GM20000 (cell line): Measurements from ENCODE around the gene ZNF362.

Experiments
- DNase-seq: peaks from one replicate; pipeline ENCODE4 v3.0.0; 2012; ENCODE audit warnings: low spot score
- TF ChIP-seq, protein P1 (sequence below): IDR thresholded peaks from 2 replicates; pipeline ENCODE4 v1.5.1; 2012; ENCODE audit warnings: mild to moderate bottlenecking, control low read depth; ENCODE audit errors: extremely low read depth, missing control alignments

The ZNF362 gene

DNA sequence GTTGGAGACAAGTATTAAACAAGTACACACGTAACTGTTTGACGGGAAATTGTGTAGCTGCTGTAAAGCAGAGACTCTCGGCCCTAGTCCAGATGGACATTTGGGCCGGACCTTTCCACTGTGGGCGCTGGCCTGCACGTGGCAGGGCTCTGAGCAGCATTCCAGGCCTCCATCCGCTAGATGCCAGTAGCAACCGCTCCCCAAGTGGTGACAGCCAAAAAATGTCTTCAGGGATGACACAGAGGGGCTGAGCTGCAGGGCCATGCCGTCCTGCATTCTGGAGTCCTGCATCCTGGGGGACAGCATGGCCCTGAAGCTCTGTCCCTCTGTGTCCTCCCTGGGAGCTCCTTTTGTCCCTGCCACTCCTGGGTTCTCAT lies 39.8 kb downstream of the ZNF362 start:
- TF ChIP-seq, protein P1, sequence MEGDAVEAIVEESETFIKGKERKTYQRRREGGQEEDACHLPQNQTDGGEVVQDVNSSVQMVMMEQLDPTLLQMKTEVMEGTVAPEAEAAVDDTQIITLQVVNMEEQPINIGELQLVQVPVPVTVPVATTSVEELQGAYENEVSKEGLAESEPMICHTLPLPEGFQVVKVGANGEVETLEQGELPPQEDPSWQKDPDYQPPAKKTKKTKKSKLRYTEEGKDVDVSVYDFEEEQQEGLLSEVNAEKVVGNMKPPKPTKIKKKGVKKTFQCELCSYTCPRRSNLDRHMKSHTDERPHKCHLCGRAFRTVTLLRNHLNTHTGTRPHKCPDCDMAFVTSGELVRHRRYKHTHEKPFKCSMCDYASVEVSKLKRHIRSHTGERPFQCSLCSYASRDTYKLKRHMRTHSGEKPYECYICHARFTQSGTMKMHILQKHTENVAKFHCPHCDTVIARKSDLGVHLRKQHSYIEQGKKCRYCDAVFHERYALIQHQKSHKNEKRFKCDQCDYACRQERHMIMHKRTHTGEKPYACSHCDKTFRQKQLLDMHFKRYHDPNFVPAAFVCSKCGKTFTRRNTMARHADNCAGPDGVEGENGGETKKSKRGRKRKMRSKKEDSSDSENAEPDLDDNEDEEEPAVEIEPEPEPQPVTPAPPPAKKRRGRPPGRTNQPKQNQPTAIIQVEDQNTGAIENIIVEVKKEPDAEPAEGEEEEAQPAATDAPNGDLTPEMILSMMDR: no peak
- no peak for DNase-seq

DNA sequence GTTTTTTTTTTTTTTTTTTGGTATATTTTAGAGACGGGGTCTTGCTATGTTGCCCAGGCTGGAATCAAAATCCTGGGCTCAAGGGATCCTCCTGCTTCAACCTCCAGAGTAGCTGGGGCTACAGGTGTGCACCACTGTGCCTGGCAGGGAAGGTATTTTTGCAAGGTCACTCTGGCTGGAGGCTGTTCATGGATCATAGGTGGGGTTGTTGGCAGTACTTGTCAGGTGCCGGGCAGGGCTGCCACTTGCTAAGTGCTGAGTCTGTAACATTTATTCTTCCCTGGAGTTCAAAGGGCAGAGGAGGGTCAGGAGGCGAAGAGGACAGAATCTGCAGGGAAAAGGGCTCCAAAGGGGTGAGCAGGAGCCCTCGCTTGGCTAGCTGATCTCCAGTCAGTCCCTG lies 40.5 kb downstream of the ZNF362 start:
- no peak for DNase-seq
- TF ChIP-seq, protein P1: no peak

DNA sequence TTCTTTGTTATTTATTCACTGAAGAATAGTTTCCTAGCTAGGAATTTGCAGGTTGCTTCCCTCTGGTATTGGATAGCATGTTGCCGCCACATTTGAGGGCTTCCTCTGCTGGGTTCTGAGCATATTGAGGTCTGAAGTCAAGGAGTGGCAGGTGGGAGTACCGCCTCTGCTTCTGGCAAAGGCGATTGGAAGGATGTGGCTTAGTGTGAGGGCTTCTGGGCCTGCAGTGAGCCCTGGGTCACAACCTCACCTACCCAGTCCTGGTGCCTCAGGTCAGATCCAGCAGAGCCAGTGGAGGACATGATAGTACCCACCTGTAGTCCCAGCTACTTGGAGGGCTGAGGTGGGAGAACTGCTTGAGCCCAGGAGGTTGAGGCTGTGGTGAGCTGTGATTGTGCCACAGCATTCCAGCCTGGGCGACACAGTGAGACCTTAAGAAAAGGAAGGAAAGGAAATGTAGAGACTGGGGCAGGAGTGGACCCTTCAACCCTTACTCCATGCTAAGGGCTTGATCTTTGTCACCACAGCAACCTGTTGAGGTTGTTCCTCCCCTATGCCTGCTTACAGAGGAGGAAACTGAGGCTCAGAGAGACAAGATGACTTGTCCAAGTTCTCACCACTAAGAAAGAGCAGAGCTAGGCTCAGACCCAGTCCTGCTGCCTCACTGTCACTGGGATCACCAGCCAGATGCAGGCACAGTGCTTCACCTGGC lies 41.8 kb downstream of the ZNF362 start:
- TF ChIP-seq, protein P1: no peak
- DNase-seq: no peak

DNA sequence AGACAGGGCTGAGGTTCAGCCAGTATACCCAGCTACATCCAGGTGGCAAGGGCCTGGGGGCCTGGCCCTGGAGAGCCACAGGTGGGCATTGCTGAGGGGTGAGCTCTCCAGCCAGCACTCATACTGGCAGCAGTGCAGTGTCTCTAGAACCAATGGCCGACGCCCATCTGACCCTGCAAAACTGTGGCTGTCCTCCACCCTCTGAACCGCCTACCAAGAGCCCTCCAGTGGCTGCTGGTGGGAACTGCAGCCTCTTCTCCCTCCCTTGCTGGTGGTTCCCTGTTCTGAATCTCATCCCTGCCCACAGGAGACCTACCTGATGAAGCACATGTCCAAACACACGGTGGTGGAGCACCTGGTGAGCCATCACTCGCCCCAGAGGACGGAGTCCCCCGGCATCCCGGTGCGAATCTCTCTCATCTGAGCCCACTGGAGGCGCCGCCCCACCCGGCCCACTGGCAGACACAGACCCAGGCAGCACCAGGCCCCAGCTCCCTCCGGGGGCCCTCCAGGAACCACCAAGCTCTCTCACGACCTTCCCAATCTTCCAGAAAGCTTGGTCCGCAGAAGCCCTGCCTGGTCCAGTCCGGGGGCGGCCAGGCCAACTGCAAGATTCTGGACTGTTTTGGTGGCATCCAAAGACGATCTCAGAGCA lies 42.5 kb downstream of the ZNF362 start:
- TF ChIP-seq, protein P1: peak; percentile 52
- DNase-seq: peak; percentile 84

DNA sequence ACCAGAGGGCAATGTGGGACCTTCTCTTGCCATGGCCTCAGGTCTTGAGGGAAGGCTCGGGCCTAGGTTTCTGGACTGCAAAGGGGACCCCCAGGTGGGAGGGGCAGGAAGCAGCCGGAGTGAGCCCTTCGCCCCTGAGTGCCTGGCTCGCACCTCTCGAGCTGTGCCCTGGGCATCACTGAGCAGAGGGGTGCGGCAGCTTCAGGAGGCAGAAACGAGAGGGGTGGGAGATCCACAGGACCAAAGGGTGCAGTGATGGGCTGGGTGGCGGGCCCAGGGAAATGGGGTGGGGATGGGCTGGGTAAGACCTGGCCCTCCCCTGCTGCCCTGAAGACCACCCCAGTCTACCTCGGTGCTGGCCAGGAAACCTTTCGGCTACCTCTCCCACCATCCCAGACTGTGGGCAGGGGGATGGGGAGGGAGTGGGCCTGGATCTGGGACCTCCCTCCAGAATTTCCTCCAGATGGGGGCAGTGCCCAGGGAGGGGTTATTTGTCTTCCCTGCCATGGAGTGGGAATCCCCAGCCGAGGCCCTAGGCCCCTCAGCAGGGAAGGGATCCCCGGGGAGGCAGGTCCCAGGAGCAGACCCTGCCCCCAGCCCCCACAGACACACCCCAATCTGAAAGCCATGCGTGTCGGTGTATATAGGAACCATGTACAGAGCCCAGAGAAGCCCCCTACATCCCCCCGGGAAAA lies 43.3 kb downstream of the ZNF362 start:
- TF ChIP-seq, protein P1: no peak
- DNase-seq: no peak

DNA sequence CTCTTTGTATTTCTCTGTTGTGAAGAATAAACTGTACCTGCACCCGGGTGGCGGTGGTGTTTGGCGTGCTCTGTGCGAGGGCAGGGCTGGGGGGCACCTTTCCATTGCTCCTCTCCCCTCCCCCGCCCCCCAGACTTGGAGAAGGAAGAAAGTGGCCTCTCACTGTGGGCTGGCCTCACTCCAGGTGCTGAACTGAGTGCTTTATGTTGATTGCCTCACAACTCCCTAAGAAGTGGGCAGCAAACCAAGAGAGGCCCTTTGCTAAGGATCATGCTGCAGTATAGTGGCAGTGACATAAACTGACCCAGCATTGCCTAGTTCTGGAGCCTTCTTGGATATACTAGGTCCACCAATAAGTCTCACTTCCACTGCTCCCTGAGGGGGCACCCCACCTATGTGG lies 44.4 kb downstream of the ZNF362 start:
- TF ChIP-seq, protein P1: no peak
- DNase-seq: no peak
